Transverse colon (tissue), 3 donors: Measurements from ENCODE around the gene FKBP4.

ENCODE experiments used
- CTCF ChIP-seq, 5 experiments: fragments of 200-600 bp in 3 of 5; fragments of 450-650 bp in 2 of 5; sonication (generic) in 3 of 5; IDR thresholded peaks; 1 replicate in 2 of 5; 2 replicates in 3 of 5; pipeline ENCODE4 v1.5.1; 2016 to 2017; ENCODE audit warnings: antibody characterized with exemption in 5 of 5, inconsistent platforms in 3 of 5, mild to moderate bottlenecking in 2 of 5, moderate library complexity in 1 of 5
- POLR2A ChIP-seq: fragments of 450-650 bp; IDR thresholded peaks from one replicate; pipeline ENCODE4 v1.6.1; 2016; ENCODE audit warnings: antibody characterized with exemption, mild to moderate bottlenecking, moderate library complexity

GRCh38 chr12:2756756-2757155, 38.0 kb upstream of the FKBP4 start:
- TF ChIP-seq CTCF (IDR thresholded peaks at IDR 0.05) = no peak
- TF ChIP-seq POLR2A = no peak
